IPS-15b (cell line): Measurements from ENCODE around the gene KDM8.

Experiments
- H3K27me3 ChIP-seq: one replicate; pipeline ENCODE4 v1.6.1; 2013; ENCODE audit warnings: low read length; ENCODE audit not compliant: control insufficient read depth, insufficient read depth
- H3K36me3 ChIP-seq: one replicate; pipeline ENCODE4 v1.6.1; 2013; ENCODE audit warnings: low read length; ENCODE audit not compliant: control insufficient read depth, insufficient read depth
- H3K4me1 ChIP-seq: one replicate; pipeline ENCODE4 v1.6.1; 2013; ENCODE audit warnings: mild to moderate bottlenecking, low read length; ENCODE audit not compliant: control insufficient read depth, insufficient read depth
- H3K4me3 ChIP-seq: one replicate; pipeline ENCODE4 v1.5.1; 2013; ENCODE audit warnings: low read depth, low read length
- H3K9ac ChIP-seq: one replicate; pipeline ENCODE4 v1.6.1; 2013; ENCODE audit warnings: low read depth, mild to moderate bottlenecking, low read length
- H3K9me3 ChIP-seq: one replicate; pipeline ENCODE4 v1.6.1; 2013; ENCODE audit warnings: mild to moderate bottlenecking, low read length; ENCODE audit not compliant: control insufficient read depth, insufficient read depth

KDM8 gene

DNA sequence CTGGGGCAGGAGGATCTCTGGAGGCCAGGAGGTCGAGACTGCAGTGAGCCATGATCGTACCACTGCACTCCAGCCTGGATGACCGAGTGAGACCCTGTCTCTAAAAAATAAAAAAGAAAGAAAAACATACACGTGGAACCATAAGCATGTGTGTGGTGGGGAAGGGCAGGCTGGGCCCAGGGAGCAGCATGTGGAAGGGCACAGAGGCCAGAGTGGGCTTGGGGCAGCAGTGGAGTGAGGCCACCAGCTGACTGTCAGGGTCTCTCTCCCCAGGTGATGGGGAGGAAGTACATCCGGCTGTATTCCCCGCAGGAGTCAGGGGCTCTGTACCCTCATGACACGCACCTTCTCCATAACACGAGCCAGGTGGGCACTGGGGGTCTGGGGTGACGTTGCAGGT lies 16.8 kb downstream of the KDM8 start:
- Histone ChIP-seq H3K9me3 (no peaks in the 10 kb centered on the region), H3K9ac (no peak overlapping the region), H3K36me3 (peaks cover 3% of the 10 kb centered on the region), H3K4me1 (no peaks in the 10 kb centered on the region), H3K27me3 (no peaks in the 10 kb centered on the region), H3K4me3 (no peak overlapping the region)

DNA sequence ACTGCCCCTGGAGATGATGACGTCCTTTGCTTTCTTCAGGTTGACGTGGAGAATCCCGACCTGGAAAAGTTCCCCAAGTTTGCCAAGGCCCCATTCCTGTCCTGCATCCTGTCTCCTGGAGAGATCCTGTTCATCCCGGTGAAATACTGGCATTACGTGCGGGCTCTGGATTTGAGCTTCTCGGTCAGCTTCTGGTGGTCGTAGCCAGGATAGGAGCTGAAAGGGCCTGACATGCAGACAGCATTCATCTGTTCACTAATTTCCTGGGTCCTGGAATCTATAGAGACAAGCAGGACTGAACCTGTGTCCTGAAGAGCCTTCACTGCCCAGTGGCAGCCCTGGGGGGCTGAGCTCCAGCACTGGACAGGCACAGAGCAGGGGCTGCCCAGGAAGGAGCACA lies 17.2 kb downstream of the KDM8 start:
- Histone ChIP-seq H3K36me3 (peaks cover 3% of the 10 kb centered on the region), H3K4me3 (no peak overlapping the region), H3K4me1 (no peaks in the 10 kb centered on the region), H3K27me3 (no peaks in the 10 kb centered on the region), H3K9ac (no peak overlapping the region), H3K9me3 (no peaks in the 10 kb centered on the region)

DNA sequence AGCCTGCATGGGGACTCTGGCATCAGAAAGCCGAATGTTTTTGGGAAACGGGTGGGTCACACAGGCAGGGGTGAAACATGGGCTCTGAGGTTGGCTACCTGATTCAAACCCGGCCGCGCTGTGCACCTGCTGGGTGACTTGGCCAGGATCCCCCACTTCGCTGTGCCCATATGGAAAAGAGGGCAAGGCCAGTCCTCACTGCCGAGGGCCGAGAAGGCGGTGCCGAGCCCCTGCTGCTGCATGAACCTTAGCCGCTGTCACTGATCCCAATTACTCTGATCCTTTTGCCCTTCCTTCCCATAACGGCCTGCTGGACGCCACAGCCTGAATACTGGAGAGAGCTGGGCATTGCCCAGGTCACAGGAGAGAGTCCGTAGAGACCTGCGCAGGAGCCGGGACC lies 17.7 kb downstream of the KDM8 start:
- Histone ChIP-seq H3K36me3 (peaks cover 3% of the 10 kb centered on the region), H3K27me3 (no peaks in the 10 kb centered on the region), H3K4me3 (no peak overlapping the region), H3K9me3 (no peaks in the 10 kb centered on the region), H3K4me1 (no peaks in the 10 kb centered on the region), H3K9ac (no peak overlapping the region)

DNA sequence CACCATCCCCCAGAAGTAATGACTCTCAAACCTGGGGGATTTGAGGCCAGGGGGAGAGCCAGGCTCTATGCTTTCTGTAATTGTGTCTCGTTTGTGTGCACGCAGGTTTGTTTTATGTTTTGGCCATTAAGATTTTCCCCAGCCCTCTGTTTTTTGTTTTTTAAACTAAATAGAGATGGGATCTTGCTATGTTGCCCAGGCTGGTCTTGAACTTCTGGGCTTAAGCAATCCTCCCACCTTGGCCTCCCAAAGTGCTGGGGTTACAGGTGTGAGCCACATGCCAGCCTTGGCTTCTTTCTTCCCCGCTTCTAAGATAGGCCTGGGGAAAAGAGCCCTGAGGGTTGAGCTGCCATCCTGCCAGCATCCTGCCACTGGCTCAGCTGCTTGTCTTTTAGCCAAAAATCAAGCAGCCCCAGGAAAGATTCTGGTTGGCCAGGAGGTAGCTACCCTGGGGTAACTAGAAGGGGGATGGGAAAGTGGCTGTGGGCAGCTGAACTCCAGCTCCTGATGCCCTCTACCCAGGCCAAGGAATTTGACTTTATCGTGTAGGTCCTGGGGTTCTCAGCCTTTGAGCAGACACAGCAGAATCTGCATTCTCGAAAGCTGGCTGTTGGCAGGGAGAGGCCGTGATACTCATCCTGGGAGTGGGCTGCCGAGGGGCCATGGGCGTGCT lies 18.4 kb downstream of the KDM8 start:
- no peak overlapping the region for H3K4me3 ChIP-seq
- no peaks in the 10 kb centered on the region for H3K27me3 ChIP-seq
- peaks cover 3% of the 10 kb centered on the region for H3K36me3 ChIP-seq
- H3K9ac ChIP-seq = no peak overlapping the region
- no peaks in the 10 kb centered on the region for H3K9me3 ChIP-seq
- no peaks in the 10 kb centered on the region for H3K4me1 ChIP-seq

DNA sequence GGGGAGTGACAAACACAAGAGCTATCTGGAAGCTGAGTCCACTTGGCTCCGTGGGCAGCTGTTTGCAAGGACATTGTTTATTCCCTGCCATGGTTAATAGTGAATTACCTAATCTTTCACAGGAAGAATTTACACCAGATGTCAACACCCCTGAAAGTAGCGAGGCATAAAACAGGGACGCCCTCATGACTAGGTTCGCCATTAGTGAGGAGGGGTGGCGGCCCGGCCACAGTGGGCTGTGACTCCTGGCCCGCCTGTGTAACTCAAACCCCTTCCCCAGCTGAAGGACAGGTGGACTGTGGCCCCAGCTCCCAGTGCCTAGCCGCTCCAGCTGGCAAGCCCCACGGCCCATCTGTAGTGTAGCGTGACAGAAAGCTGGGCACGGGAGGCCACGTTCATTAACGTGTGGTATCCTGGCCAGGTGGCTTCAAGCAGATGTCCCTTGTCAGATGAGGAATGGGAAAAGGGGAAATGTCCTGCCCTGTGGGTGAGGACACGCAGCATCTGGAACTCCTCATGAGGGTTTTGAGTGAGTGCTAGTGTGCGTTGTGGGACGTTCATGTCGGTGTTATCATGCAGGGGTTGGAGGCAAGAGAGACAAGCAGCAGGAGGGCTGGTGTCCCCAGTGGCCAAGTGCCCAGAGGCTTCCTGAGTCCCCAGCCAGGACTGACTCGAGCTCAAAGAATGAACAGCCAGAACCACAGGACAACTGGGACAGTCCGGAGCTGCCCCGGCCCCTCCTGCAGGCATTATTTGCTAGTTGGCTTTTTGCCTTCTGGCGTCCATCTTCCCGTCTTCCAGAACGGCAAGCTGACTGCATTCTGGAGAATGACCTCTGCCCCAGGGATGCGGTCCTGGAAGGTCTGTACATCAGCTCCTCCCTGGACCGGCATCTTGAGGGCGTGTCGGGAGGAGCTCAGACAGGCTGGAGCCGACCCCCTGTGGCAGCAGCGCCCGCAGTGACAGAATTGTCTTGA lies 19.2 kb downstream of the KDM8 start:
- Histone ChIP-seq H3K36me3 (peaks cover 3% of the 10 kb centered on the region), H3K9ac (no peak overlapping the region), H3K4me1 (no peaks in the 10 kb centered on the region), H3K9me3 (no peaks in the 10 kb centered on the region), H3K27me3 (no peaks in the 10 kb centered on the region), H3K4me3 (no peak overlapping the region)

DNA sequence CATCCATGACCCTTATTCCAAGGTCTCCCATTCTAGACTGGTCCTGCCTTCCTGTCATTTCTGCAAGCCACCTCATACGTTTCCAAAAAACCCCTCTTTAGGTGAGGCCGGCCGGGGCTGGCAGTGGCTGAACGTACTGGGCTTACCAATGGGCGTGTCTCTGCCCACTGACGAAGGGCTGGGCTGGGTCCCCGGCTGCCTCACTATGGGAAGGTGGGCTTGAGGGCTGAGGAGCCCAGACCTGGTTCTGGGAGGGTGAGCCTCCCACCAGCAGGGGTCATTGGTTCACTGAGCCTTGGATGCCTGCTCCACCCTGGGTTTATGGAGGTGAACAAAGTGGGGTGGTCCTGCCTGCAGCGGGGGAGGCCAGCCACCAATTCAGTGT lies 19.9 kb downstream of the KDM8 start:
- Histone ChIP-seq H3K9ac (no peak overlapping the region), H3K9me3 (no peaks in the 10 kb centered on the region), H3K4me1 (no peaks in the 10 kb centered on the region), H3K36me3 (peaks cover 3% of the 10 kb centered on the region), H3K27me3 (no peaks in the 10 kb centered on the region), H3K4me3 (no peak overlapping the region)

DNA sequence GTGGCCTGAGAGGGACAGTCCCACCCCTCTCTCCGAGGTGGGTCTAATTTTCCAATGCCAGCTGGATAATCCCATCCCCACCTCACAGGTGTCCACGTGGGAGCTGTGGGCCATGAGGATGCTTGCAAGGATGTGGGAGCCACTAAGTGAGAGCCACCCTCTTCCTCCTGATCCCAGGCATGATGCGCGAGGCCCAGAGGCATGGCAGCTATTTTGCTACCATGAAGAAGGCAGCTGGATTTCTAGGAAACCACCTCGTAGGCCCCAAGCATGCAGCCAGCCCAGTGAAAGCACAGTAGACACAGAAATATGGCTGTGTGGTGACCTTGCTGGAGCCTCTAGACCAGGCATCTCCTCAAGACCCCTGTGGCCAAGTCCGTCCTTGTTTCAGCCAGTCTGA lies 20.4 kb downstream of the KDM8 start:
- peaks cover 3% of the 10 kb centered on the region for H3K36me3 ChIP-seq

DNA sequence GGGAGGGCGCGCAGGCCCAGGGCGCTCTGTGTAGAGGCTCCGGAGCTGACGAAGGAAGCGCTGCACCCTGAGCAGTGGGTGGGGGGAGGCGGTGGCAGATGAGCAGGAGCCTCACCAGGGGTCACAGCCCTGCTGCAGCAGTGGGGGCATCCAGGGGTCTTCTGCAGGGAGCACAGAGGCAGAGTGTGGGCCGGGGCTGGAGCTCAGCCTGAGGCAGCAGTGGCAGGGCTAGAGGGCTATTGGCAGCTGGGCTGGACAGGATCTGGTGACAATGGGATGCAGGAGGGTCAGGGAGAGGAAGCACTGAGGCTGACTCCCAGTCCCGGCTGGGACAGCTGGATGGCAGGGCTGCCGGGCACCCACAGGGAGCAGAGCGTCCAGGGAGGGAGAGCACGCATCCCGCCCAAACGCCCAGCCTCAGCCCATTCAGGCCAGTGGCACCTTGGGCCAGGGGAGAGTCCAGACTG lies 21.0 kb downstream of the KDM8 start:
- Histone ChIP-seq H3K9me3 (no peaks in the 10 kb centered on the region), H3K4me1 (no peaks in the 10 kb centered on the region), H3K4me3 (no peak overlapping the region), H3K9ac (no peak overlapping the region), H3K27me3 (no peaks in the 10 kb centered on the region), H3K36me3 (peaks cover 3% of the 10 kb centered on the region)

More for the DNA sequence above, 20.4 kb downstream of the KDM8 start:
- no peak overlapping the region for H3K4me3 ChIP-seq
- no peak overlapping the region for H3K9ac ChIP-seq
- no peaks in the 10 kb centered on the region for H3K9me3 ChIP-seq
- H3K4me1 ChIP-seq = no peaks in the 10 kb centered on the region
- H3K27me3 ChIP-seq = no peaks in the 10 kb centered on the region

DNA sequence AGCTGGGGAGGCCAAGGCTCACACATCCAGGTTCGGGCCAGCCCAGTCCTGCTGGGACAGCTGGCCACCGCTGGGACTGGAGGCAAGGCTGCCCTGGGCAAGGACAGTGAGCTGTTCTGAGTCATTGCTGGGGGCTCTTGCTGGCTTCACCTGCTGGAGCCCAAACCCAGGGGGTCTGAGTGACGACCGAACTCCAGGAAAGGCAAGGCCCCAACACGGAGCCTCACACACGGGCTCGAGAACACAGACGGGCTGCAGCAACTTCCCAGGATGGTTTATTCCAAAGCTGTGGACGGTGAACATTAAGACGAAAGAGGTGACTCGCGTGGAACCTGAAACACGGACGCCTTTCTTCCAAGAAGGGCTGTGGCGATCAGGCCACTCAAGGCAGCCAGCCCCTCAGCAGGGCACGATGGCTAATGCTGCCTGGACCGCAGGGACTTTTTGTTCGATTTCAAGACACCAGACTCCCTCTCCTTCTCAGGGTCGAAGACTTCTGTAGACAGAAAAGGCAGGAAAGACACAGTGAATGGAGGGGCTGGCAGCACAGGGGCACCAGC lies 21.5 kb downstream of the KDM8 start:
- peaks cover 3% of the 10 kb centered on the region for H3K36me3 ChIP-seq
- H3K9ac ChIP-seq = no peak overlapping the region
- H3K4me1 ChIP-seq = no peaks in the 10 kb centered on the region
- no peaks in the 10 kb centered on the region for H3K9me3 ChIP-seq
- H3K4me3 ChIP-seq = no peak overlapping the region
- no peaks in the 10 kb centered on the region for H3K27me3 ChIP-seq

DNA sequence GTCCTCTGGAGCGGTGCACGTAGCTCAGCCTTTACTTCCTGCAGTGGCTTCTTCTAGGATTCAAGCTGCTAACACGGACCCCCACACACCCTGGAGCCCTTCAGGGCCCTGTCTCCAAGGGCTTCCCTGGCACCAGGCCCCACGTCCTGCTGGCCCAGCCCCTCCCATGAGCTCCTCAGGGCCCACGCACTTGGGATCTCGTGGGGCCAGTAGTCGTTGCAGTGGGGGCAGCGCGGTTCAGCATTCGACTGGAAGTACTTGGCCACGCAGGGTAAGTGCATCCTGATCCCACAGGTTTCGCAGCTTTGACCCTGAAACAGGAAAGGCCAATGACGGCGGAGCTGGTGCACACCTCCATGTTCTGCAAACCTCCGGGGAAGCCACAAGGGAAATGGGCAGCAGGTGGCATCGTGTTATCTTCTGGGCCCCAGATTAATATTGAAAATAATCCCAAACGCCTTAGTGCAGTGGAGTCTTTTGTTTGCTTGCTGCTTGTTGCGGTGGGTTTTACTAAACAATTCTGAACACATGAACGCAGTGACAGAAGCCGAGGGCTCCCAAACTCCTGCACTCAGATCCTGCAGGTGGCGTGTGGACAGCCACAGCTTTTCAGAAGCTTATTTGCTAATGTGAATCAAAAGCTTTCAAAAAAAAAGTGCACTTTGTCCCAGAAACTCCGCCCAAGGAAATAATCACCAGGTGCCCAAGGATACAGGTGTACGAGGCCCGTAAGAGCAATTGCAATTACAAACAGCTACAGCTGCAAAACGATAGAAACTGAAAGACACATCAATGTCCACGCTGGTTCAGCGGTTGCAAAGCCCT lies 22.4 kb downstream of the KDM8 start:
- Histone ChIP-seq H3K27me3 (no peaks in the 10 kb centered on the region), H3K9me3 (no peaks in the 10 kb centered on the region), H3K36me3 (peaks cover 9% of the 10 kb centered on the region), H3K4me3 (no peak overlapping the region), H3K9ac (no peak overlapping the region), H3K4me1 (no peaks in the 10 kb centered on the region)

DNA sequence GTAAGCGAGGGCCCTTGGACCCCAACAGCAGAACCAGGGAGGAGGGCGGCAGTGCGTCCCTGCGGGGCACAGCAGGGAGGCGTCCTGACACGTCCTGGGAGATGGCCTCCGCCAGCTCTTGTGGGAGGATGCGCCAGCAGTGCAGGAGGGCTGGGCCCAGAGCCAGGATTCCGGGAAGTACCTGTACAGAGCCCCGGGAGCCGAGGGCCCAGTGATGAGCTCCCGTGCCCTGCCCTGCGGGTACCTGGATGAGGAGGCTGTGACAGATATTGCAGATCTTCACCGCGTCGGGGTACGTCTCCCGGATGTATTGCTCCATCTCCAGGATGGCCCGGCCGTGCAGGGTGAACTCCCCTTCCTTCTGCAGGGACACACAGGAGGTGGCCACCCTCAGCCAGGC lies 23.1 kb downstream of the KDM8 start:
- no peaks in the 10 kb centered on the region for H3K9me3 ChIP-seq
- no peaks in the 10 kb centered on the region for H3K27me3 ChIP-seq
- no peaks in the 10 kb centered on the region for H3K4me1 ChIP-seq
- no peak overlapping the region for H3K9ac ChIP-seq
- H3K36me3 ChIP-seq = peaks cover 9% of the 10 kb centered on the region
- no peak overlapping the region for H3K4me3 ChIP-seq
